HG03103 (cell line): ENCODE measurements around the gene SUN5.
"Not testable (repeated sequence)": the region's sequence is repeated elsewhere in the genome, so short reads cannot be mapped to it uniquely, and the experiment has no call there.

ENCODE experiments used
- ATAC-seq: cut with Tn5 transposase; IDR thresholded peaks from one replicate; pipeline ENCODE4 v1.9.1; 2021; ENCODE audit warnings: low read depth; ENCODE audit not compliant: unreplicated experiment

The SUN5 gene, protein sequence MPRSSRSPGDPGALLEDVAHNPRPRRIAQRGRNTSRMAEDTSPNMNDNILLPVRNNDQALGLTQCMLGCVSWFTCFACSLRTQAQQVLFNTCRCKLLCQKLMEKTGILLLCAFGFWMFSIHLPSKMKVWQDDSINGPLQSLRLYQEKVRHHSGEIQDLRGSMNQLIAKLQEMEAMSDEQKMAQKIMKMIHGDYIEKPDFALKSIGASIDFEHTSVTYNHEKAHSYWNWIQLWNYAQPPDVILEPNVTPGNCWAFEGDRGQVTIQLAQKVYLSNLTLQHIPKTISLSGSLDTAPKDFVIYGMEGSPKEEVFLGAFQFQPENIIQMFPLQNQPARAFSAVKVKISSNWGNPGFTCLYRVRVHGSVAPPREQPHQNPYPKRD

DNA sequence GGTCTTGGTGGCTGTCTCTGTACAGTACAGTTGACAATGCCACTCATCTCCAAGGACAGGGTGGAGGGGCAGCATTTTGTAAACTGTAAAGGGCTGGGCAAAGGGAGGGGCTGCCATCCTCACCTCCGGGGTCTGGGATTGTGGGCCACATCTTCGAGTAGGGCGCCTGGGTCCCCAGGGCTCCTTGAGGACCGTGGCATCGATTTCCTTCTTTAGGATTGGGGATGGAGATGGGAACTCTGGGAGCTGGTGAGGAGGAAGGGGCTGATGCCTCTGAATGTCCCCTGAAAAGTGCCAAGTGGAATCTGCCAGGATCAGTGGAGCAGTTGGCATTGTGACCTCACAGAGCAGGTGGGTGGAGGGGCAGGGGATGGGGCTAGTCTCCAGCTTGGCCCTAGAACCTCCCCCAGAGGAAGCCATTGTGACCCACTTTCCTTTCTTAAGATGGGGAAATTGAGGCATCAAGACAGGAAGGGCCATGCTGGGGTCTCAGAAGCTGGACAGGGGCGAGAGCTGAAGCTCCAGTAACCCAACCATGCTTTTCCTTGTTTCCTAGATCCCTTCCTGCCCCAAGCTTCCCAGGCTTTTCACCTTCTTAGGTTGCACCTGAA is at the start of gene SUN5:
TSS of gene SUN5 (minus strand) at position 293 of the 611 bp plus-strand sequence. CDS start at position 200, 93 bp downstream.
- no peak for ATAC-seq

DNA sequence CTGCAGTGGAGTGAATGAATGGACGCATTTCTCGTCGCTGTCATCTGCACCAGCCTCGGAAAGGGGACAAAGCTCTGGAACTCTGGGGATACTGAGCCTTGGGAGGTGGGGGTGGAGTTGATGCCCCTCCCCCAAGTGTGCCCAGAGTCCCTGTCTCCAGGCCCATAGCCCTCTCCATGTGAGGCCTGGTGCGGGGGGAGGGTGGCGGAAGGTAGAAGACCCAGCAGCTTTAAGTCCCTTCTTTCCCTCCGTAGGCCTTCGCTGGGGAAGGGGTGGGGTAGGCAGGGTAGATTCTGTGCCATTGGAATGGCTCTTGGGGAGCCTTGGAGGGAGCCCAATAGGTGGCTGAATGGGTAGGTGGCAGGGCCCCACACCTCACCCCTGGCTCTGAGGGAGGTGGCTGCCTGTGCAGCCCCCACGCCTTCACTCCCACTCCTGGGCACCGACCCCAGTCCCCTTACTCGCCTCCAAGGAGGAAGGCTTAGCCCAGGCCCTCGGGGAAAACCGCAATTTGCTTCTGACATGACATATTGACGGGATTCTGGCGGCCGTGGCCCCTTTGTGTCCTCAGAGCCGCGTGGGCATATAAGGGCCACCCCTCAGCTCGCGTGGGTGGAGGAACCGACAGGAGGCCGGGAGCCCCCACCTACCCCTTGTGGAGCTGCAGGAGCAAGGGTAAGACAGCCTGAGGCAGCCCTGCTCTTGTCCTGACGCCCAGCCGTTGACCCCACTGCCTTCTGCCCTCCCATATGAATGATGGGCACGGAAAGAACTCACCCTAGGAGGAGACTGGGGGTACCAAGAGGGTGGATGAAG is 49.3 kb upstream of the SUN5 start, which contains the start of gene BPIFB3:
TSS of gene BPIFB3 (plus strand) at position 613 of the 816 bp plus-strand sequence. CDS start 1,533 bp downstream, outside the sequence.
- no peak for ATAC-seq

DNA sequence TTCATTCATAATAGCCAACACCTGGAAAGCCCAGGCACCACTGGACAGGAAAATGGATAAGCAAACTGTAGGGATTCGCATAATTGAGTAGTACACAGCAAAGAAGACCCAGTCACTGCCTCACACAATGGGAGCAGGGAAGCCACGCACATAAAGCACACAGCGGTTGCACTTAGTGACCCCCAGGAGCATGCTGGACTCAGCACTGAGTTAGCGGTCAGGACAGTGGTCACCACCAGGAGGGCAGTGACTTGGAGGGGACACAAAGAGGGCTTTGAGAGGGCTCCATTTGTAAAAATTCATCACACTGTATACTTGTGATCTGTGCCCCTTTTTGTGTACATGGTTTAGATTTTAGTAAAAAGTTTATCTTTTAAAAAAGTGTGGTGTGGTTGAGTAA is 47.1 kb upstream of the SUN5 start:
- ATAC-seq, result no peak

DNA sequence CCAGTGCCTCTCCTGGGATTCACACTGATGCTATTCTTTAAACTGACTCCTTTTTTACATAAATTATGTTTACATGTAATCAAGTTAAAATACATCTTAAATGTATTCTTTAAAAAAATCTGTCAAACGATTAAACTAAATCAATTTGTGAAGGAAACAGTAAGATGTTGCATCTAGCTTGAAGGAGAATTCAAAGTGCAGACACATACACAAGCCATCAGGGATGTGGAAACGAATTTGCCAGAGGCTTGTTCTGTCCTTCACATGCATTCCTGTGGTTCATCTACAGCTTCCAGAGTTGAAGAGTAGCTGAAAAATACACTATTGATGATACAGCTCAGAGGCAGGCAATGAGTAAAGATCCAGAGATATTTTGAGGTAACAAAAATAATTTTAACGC is 42.2 kb upstream of the SUN5 start:
- ATAC-seq, result no peak

DNA sequence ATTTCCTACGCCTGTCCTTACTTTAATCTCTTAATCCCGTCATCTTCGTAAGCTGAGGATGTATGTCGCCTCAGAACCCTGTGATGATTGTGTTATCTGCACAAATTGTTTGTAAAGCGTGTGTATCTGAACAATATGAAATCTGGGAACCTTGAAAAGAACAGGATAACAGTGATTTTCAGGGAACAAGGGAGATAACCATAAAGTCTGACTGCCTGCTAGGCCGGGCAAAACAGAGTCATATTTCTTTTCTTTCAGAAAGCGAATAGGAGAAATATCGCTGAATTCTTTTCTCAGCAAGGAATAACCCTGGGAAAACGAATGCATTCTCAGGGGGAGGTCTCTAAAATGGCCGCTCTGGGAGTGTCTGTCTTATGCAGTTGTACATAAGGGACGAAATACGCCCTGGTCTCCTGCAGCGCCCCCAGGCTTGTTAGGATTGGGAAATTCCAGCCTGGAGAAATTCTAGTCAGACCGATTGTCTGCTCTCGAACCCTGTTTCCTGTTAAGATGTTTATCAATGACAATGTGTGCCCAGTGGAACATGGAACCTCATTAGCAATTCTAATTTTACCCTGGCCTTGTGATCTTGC is 41.0 kb upstream of the SUN5 start:
- not testable (repeated sequence) for ATAC-seq

DNA sequence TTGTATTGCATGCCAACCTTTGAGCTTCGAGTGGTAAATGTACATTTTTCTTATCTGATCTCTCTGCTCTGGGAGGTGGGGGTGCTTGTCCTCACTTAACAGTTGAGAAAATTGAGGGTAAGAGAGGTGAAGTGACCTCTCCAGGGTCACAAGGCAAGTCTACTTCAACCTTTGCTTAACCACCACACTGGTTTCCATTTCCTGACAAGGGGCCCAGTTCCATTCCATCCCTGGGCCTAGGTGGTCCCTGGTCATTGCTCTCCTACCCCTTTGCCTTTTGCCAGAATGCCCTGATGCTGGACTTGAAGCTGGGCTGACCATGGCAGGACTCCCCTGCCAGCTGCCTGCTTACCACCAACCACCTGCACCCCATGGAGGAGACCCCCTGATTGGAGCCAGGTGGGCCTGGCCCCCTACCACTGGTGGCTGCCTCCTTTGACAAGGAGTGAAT is 39.5 kb upstream of the SUN5 start:
- no peak for ATAC-seq

DNA sequence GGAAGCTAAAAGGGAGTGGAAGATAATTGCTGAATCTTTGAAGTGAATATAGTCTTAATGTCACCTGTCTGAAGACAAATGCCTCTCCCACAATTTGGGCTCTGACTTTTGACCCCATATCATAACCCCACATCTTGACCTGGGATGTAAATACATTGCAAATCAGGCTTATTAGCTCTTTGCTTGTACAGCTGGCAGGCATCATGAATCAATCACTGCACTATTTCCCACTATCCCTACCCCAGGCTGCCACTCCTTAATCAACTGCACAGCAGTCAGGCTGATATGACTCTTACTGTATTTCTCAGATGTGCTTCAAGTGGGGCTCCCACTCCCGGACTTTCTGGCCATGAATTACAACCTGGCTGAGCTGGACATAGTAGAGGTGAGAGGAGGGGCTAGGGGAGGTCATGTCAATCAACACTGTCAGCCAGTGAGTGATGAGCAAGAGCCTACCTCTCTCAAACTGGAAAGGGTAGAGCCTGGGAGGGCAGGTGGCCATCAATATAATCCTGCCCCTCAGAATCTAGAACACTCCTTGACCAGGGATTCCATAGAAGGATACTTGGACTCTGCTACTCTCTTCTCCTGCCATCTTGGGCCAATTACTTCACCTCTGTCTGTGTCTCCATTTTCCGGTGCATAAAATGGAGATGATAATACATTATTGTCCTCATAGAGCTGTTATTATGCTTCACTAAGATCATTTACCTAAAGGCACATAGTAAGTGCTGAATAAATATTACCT is 38.9 kb upstream of the SUN5 start:
- no peak for ATAC-seq

DNA sequence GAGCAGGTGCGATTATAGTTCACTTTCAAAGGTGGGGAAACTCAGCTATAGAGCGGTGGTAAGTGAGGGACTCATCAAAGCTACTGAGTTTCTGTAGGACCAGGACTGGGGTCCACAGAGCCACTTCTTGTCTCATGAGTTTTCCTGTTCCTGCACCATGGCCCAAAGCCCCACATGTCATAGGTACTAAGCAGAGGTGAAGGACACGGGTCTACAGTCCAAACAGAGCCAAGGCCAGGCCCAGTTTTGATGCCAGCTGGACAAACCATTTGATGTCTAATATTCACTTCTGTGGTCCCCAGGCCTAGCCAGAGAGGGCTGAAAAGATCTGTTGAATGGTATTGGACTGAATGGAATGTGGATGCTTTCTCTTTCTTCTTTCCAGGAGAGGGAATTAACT is 38.2 kb upstream of the SUN5 start:
- ATAC-seq, result no peak

DNA sequence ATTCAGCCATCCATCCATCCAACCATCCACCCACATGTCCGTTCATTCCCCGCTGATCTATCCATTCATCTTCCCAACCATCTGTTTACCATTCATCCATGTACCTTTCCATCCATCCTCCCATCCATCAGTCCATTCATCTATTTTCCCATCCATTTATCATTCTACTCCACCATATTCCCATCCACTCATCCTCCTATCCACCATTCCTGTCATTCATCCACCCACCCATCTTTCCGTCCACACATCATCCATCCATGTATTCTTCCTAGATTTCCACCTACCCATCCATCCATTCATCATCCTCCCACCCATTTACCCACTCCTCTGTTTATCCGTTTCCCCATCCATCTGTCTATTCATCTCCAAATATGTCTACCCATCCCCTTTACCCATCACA is 34.0 kb upstream of the SUN5 start:
- no peak for ATAC-seq

DNA sequence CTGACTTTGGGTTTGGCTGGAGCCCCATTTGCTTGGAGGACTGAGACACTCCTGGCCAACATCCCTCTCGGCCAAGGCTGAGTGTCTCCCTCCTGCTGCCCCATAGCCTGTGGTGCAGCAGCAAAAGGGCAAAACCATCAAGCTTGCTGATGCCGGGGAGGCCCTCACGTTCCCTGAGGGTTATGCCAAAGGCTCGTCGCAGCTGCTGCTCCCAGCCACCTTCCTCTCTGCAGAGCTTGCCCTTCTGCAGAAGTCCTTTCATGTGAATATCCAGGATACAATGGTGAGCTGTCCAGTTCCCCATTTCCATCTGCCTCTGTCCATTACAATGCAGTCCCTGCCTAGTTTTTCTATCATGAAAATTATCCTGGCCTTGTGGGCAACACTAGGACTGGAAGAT is 33.2 kb upstream of the SUN5 start:
- no peak for ATAC-seq

DNA sequence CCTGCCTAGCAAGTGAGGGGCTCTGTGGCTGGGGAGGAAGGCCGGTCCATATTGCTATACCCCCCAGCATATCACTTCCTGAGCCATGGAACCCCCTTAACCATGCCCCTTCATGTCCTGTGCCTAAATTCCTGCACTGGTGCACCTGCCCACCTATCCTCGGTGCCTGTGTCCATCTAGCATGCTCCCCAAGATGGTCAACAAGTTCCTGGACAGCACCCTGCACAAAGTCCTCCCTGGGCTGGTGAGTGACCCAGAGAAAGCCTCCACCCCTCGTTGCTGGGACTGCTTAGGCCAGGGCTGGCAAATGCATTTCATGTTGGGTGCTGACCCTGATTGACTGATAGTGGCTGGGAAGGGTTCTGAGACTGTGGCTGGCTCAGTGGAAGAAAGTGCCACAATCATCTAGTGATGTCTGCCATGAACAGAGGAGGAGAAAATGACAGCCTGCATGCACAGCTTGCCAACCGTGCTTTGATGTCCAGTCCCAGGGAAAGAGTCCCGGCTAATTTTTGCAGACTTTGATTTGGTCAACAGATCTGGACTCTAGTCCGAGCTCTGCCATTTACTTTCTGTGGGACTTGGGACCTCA is 30.8 kb upstream of the SUN5 start:
- ATAC-seq, result no peak

DNA sequence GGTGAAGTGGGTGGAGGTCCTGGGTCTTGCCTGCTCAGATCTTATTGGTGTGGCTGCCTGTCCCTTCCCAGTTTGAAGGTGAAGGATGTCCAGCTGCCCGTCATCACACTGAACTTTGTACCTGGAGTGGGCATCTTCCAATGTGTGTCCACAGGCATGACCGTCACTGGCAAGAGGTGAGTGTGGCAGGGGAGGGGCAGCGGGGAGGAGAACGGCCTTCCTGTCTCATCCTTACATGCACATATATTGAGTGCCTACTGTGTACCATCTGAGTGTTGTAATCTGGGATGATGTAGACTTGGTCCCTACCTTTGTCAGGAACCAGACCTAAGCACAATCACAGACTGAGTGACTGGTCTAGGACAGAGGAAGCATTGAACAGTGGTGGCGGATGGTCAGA is 29.9 kb upstream of the SUN5 start:
- ATAC-seq, result no peak

DNA sequence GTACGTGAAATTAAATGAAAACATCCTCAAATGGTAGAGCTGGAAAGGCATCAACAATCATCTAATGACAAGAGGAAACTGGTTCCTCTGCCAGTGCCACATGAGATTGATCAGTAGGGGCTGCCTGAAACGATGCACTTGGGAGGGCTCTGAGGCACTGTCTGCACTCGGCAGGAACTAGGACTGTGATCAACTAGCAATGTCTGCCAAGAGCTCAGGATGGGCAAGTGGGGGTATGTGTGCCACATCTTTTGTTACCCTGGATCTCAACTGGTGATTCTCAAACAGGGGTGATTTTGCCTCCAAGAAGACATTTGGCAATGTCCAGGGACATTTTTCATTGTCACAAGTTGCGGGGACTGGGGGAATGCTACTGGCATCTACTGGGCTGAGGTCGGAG is 29.1 kb upstream of the SUN5 start:
- no peak for ATAC-seq

DNA sequence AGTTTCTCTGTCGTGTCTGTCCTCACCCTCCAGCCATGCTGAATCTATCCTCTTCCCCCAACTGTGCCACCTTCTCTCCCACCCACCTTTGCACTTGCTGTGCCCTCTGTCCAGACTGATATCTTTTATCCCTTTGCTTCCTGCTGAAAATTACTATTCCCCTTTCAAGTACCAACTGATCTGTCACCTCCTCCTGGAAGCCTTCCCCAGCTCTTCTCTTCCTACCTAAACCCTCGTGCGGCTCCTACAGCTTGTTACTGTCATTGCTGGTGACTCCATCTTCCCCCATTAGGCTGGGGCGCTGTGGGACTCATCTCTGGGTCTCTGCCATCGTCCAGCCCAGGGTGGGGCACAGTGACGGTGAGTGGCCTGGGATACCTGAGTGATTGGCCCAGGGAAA is 28.3 kb upstream of the SUN5 start:
- ATAC-seq, result no peak

DNA sequence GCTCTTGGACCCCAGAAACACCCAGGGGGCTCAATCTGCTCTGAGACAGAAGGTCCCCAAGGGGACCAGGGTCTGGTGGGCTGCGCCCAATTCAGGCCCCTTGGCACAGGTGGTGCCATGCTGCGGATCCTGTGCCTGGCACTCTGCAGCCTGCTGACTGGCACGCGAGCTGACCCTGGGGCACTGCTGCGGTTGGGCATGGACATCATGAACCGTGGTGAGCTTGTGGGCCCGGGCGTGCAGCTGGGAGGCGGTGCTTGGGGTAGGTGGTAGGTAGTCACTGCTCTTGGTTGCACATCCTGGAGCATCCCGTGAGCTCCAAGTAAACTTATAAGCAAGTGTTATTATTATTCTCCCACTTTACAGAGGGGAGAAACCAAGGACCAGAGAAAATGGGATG is 27.3 kb upstream of the SUN5 start, which contains the start of gene BPIFB6:
TSS of gene BPIFB6 (plus strand) at position 118 of the 400 bp plus-strand sequence. CDS start at position 118, 0 bp downstream.
- ATAC-seq, result no peak

DNA sequence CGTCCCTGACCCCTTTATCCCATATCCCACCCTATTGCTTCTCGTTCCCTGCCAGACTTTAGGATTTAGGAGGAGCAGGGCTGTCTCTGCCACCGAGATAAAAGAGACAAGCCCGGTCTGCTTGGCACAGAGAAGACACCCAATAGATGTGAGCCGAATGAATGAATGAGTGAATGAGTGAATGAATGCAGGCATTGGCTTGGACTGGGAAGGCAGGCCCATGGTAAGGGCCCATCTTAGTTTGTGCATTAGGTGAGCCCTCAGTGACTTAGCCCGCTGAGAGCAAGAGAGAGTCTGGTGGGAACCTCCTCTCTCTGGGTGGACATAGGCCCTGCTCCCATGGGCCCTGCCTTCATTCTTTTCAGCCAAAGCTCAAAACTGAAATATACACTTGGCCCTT is 26.3 kb upstream of the SUN5 start:
- no peak for ATAC-seq

DNA sequence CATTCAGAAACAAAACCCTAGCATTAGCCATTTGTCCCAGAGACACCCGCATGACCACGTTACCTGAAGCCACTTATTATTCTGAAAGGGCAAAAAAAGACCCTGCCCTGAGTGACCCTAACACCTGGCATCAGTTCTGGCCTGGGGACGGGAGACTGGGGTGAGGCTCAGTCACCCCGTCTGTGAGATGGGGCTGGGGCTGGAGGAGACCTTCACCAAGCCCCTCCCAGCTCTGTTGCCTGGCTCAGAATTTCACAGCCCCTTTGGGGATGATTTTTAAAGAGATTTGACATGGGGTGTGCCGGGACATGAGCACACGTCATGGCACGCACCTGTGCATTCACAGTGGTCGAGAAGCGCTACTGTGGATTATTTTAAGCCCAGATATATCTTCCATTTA is 25.8 kb upstream of the SUN5 start:
- ATAC-seq, result no peak

DNA sequence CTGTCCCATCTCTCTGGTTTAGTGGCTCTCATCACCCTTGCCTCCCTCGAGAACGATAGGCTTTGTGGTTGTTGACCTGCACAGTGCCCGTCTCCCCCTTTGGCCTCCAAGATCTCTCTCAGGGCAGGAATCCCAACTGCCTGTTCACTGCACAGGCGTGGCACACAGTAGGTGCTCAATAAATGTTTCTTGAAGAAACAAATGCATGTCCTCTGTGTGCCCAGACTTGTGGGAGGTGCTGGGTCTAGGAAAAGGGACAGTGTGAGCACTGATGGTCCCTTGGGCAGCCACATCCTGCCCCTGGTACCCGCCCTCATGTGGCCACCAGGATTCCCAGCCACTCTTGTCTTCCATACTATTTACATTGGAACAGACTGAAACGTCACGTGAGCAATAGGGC is 24.6 kb upstream of the SUN5 start:
- ATAC-seq, result no peak
